Inferior parietal cortex (tissue), 1 donor: Measurements from ENCODE around the gene STK32C.
A peak's percentile ranks its signal among the peaks of the same experiment; 100 is the strongest.
"Not testable (repeated sequence)": the region's sequence is repeated elsewhere in the genome, so short reads cannot be mapped to it uniquely, and the experiment has no call there.

ENCODE experiments used
- DNase-seq: peaks from one replicate; pipeline ENCODE4 v3.0.0-alpha.2; 2016; ENCODE audit errors: extremely low spot score

Gene STK32C

DNA sequence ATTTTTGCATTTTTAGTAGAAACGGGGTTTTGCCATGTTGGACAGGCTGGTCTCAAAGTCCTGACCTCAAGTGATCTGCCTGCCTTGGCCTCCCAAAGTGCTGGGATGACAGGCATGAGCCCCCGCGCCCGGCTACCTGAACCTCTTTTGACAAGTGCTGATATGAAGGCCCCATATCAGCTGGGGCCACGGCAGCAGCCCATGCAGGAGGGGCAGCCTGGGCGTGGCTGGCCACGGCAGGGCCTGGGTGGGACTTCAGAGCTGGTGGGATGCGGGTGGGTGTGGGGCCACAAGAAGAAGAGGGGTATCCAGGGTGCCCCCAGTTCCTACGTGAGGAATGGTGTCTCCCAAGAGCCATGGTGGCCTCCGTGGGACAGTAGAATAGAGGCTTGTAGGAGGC, 31.1 kb upstream of the STK32C start:
- no peak for DNase-seq

DNA sequence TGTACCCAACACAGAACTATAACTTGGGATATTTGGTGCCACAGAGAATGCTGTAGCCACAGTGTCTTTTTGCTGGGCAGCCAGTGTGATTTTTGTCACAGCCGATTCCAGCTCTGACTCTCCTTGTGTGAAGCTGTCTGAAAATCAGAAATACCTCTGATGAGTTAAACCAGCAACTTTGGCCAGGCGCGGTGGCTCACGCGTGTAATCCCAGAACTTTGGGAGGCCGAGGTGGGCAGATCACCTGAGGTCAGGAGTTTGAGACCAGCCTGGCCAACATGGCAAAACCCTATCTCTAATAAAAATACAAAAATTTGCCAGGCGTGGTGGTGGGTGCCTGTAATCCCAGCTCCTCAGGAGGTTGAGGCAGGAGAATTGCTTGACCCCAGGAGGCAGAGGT, 30.1 kb upstream of the STK32C start:
- not testable (repeated sequence) for DNase-seq

DNA sequence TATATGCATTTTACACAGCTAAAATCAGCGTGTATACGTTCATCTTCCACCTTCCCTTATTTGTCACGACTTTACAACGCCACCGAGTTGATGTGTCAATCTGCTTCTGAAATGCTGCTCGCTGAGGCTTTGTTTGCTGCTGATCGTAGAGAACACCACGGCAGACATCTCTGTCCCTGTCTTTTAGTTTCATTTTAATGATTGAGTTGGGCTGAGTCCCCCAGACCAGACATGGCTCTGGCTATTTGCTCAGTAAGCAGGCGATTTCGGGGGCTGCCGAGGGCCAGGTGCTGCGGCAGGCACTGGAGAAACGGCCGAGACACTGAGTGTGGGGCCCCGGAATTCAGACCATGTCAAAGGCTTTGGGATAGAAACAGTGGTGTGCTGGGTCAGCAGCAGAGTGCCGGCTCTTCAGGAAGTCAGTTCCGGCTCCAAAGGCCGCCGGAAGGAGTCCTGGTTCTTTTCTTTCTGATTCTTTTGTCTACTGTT, 29.2 kb upstream of the STK32C start:
- no peak for DNase-seq

DNA sequence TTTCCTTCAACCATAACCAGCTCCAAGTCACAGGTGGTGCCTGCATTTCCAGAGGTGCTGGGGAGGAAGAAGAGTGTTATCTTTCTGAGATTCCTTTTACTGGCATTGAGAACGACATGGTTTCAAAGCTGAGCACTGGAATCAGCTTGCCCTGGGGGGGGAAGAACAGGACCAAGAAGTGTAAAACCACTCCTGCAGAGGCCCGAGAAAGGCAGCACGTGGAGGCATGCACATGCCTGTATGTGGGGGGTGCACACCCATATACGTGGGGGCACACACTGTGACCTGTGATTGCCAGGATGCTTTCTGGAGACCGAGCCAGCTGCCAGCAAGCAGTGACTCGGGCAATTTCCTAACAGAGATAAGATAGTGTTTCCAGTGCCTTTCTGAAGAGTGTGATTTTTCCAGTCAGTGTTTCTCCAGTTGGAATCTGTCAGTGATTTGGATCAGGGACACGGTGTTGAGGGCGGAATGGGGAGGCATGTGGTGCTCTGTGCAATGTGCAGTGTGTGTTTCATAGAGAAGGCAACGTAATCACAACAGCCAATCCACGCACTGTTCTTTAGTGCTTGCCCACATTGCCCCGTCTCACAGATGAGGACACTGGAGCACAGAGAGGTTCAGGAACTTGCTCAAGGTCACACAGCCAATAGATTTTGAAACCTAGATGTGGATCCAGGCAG, 28.5 kb upstream of the STK32C start:
- DNase-seq, result no peak

DNA sequence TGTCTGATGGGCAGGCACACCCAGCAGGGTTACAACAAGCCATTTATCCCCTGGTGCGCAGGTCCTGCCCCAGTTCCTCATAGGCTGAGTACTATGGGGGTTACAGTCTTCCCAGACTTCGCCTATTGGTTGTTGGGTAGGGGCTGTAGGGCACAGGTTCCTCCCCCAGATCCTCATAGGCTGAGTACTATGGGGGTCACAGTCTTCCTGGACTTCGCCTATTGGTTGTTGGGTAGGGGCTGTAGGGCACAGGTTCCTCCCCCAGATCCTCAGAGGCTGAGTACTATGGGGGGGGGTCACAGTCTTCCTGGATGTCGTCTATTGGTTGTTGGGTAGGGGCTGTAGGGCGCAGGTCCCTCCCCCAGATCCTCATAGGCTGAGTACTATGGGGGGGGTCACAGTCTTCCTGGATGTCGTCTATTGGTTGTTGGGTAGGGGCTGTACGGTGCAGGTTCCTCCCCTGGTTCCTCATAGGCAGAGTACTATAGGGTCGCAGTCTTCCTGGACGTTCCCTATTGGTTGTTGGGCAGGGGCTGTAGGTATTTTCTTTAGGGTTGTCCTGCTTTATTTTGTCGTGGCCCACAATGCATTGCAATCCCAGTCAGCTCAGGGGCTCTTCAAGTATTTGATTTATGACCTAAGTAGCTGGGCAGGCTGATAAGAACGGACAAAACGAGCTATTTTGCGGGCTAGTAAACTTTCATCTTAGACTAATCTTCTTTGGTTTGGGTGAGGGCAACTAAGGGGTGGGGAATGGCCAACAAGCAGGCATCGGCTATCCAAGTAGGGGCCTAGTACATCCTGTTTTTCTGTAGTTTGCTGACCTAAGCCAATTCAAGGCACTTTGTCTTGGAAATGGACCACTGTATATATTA, 27.7 kb upstream of the STK32C start:
- no peak for DNase-seq

DNA sequence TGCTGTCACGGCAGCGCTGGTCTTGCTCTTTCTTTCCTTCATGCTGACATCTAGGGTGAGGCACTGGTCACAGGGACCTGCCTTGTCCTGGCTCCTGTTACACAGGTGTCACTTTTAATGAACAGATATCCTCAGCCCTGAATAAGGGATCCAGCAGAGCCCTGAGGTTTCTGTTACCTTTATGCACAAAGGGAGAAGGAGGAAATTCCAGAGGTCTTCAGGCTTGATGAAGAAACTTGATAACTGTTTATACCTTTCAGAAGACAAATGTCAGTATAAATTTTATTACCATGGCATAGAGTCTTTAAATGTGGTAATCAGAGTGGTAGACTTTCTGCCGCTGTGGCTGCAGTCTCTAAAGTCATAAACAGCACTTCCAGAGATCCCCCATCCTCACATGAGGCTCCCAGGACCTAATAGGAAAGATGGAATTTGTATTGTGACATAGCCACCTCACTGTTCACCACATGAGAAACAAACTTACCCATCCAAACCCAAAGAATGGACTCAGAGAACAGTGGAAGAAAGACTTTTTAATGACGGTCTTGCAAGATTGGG, 27.0 kb upstream of the STK32C start:
- no peak for DNase-seq

DNA sequence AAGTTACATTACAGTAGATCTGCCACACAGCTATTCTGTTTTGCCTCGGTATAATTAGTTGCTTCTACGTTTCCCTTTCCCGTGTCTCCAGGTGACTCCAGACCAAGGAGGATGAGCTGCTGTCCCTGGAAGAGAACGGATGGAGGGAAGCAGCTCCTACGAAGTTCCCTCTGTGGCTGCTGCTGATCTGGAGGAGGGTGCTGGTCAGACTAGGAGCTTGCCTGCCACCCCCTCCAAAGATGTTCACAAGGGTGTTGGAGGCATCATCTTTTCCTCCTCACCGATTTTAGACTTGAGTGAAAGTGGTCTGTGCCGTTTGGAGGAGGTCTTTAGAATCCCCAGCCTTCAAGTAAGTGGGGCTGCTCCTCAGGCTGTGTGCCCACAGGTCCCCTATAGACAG, 25.6 kb upstream of the STK32C start:
- DNase-seq, result no peak

DNA sequence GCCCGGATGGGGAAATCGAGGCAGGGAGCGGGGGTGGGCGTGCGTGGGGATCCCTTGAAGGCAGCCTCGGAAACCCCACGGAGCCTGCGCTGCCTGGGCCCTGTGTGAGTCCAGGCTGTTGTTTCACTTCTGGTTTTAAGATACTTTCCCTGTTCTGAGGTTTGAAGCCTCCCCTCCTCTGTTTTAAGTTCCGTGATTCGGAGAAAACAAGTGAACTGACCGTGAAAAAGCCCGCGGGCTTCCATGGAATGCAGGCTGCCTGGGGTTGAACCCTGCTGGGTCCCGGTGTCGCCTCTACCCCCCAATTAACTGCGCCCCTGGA, 24.6 kb upstream of the STK32C start:
- no peak for DNase-seq

DNA sequence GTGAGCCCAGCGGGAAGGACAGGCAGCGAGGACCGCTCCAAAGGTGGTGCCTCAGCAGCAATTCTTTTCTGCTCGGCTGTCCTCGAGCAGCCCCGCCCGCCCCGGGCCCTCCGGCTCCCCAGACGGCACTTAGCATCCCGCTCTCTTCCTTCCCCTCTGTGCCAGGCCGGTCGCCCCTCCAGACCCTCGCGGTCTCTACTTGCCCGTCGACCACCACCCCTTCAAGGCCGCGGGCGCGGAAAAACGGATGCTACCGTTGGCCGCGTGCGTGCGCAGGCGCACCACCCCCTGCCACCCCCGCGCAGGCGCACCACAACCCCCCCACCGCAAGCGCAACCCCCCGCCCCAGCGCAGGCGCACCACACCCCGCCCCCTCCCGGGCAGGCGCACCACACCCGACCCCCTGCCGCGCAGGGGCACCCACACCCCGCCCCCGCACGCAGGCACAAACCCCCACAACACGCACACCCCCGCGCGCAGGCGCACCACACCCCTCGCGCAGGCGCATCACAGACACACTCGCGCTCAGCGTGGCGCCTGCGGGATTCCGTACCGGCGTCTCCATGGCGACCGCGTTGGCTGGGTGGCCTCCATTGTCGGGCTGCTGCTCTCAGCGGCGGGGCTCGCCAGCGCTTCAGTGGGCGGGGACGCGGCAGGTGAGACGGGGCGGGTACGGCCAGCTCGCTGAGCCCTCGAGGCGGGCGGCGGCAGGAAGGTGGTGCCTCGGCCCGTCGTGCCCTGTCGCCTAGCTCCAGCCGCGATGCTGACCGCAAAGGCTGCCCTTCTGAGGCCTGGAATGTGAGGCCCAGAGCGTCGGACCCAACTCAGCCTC, 24.1 kb upstream of the STK32C start, which contains the start of gene LRRC27:
Gene LRRC27 (plus strand): TSS at position 593 of the 832 bp plus-strand sequence. CDS start 1,332 bp downstream, outside the sequence.
- peak; percentile 95 for DNase-seq

DNA sequence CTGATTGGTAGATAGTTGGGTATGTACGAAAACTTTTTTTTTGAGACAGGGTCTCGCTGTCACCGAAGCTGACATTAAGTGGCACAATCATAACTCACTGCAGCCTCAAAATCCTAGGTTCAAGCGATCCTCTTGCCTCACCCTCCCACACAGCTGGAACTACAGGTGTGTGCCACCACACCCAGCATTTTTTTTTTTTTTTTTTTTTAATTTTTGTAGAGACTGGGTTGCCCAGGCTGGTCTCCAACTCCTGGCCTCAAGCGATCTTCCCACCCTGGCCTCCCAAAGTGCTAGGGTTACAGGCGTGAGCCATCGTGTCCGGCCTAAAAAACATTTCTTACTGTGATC, 22.7 kb upstream of the STK32C start:
- DNase-seq, result no peak

DNA sequence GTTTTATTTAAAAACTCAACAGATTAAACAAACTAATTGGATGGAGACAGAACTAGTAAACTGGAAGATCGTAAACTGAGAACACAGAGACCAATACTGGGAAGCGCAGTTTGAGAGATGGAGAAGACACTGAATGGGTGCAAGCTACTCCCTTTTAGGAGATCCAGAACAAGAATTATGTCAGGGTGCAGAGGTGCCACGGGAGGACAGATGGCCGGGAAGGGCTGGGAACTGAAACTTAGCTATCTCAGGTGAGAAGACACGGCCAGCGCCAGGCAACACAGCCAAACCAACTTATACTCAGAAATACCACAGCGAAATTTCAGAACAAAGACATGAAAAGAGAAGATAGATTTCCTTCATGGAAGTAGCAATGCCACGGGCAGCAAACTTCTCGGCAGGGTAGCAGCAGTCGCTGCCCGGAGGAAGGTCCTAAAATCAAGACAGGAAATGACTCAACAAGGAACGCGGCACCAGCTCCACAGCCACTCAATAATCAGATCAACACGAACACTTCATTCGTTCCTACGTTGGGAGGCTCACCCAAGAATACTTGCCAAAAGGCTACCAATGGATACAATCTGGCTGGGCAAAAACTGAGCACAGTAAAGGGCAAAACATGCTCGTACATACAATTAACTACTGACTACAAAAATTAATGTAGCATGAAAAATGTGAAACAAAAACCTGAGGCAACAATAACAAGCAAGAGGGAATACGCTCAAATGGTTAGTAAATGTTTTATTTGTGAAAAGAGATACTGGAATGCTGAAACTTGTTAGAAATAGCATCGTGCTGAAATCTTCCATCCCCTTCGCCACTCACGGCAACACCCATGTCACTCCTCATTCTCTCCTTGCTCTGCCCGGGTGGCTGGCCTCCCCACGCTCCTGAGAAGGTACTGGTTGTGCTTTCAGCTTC, 22.1 kb upstream of the STK32C start:
- no peak for DNase-seq

DNA sequence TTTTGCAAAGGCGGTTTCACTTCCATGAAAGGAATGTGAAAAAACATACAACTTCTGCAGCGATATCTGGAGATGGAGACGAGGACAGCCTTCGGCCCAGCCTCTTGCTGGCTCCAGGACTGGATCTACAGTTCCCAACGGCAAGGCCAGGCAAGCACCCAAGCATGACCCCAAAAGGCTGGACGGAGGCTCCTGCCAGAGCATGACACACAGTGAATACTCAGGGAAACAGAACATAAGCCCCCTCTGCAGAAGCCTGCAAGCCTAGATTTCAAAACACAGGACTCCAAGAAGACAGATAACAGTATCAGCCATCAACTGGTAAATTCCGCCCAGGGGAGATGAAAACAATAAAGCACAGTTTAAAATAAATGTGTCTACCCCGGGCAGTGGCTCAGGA, 21.0 kb upstream of the STK32C start:
- DNase-seq, result no peak

DNA sequence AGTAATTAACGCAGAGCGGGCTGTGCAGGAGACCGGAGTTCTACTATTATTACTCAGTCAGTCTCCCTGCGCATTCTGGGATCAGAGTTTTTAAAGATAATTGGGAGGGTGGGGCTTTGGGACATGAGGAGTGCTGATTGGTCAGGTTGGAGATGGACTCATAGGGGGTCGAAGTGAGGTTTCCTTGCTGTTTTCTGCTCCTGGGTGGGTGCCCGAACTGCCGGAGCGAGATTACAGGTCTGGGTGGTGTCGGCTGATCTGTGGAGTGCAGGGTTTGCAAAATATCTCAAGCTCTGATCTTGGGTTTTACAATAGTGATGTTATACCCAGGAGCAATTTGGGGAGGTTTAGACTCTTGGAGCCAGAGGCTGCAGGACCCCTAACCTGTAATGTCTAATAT, 20.4 kb upstream of the STK32C start:
- no peak for DNase-seq

DNA sequence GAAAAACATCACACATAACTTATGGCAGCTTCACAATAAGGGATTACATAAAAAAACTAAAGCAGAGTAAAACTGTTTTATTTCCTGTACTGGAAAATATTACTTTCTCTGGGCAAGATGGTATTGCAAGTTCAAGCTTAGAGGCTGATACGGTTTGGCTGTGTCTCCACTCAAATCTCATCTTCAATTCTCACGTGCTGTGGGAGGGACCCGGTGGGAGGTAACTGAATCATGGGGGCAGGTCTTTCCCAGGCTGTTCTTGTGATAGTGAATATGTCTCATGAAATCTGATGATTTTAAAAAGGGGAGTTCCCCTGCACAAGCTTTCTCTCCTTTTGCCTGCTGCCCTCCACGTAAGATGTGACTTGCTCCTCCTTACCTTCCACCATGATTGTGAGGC, 19.2 kb upstream of the STK32C start:
- DNase-seq, result no peak

DNA sequence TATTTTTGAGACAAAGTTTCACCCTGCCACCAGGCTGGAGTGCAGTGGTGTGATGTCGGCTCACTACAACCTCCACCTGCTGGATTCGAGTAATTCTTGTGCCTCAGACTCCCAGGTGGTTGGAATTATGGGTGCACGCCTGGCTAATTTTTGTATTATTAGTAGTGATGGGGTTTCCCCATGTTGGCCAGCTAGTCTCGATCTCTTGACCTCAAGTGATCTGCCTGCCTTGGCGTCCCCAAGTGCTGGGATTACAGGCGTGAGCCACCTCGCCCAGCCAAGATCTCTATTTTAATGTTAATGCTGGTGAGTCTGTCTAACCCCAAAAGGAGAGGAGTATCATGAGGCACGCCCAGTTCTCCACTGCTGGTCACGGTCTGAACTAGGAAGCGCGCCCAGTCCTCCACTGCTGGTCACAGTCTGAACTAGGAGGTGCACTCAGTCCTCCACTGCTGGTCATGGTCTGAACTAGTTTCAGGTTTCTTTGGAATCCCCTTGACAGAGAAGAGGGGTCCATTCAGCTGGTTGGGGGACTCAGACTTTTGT, 18.7 kb upstream of the STK32C start:
- no peak for DNase-seq

DNA sequence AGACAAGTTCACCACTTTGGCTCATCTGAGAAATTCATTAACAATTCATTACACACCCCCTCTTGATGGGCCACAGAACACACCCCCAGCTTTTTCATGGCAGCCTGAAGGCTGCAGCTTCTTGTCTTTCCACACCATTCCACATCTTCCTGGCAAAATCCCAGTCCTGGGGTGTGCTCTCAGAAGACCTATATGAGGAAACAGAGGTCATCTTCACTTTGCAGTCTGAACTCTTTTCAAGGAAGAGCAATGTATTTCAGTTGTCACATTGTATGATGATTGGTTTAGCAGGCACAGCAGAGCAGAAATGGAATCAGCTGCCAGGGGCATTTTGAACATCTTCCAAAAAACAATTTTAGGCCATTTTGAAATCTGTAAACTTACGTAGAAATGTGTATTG, 16.4 kb upstream of the STK32C start:
- no peak for DNase-seq

DNA sequence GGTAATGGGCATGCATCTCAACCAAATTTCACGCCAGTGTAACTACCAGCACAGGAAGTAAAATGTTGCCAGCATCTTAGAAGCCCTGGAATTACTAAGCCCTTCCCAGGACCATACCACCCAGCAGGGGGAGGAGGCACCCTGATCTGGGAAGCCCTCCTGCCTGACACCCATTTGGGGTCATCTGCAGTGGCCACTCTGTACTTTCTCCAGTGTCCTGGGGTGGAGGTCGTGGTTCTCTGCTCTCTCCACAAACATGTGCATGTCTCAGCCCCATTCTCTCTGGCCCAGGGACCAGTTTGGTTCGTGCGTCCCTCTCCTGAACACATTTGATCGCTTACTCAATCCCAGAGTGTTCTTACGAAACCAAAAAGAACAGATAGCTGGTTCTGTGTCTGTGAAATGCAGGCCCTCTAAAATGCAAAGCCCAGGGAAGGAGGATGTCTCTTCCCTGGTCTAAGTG, 14.9 kb upstream of the STK32C start:
- no peak for DNase-seq

DNA sequence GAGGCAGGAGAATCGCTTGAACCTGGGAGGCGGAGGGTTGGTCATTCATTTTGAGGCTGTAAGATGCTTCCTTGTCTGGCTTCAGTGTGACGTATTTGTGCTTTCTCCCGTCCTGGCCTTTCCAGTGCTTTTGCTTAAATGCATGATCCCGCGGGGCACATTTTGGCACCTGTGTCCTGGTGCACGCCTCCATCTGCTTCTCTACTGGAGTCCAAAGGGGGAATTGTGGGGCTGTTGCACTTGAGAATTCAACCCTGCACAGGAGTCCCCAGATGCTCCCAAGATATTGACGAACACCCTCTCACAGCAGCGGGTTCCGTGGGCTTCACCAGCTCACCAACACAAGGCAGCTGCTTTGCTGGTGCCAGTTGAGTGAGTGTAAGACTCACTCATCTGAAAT, 14.0 kb upstream of the STK32C start:
- no peak for DNase-seq

DNA sequence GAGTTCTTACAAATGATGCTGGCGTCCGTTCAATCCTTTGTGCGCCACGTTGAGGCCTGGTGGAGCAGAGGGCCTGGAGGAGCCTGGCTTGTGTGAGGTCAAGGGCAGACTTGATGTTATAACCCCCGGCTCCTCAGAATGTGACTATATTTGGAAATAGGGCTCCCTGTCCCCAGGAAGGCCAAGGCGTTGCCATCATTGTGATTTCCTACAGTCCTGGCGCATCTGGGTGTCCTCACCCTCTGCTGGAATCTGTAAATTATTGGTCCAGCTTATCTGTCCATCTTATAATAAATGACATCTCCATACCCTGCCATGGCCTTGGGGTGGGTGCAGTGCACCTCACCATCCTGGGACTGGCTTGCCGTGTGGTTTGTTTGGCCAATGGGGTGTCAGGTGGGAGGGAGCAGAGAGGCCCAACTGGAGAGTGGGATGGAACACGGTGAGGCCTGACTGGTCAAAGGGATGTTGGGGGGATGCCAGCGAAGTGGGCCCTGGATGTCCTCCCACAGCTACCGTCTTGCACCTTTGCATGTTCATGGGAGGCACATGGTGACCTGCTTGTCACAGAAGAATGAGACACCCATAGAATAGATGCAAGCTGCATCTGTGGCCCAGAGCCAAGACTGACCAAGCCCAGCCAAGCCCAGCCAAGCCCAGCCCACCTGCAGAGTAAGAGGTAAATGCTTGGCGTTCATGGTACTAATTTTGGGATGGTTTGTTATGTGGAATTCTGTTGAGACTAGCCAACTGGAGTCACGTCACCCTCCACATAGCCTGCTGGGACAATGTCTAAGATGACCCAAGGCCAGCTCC, 13.1 kb upstream of the STK32C start:
- DNase-seq, result no peak
